ENCODE results near the gene NFASC. TPM values are rescaled to one million over a fixed set of nuclear protein-coding genes. Genes with fewer than 3 reads are reported as not detected.

Gene NFASC
- total and polyA plus RNA-seq, 4 donors, result 4.3 to 92.7 (median 32.8) TPM

- ATAC-seq (ENCODE audit: low FRiP score) (no peak), DNase-seq (no peak)
- no peak overlapping the region for H3K27ac ChIP-seq (ENCODE audit: low read depth in 1 of 2, low read length in 2 of 2)
- WGBS, 2 donors, result 83 to 84% methylated on average over 5 of the region's 5 CpGs
- no peaks in the 10 kb centered on the region for H3K27me3 ChIP-seq (ENCODE audit: control insufficient read depth in 1 of 2, insufficient read depth in 2 of 2, low read length in 1 of 2)
- intact Hi-C loops (cut with DNase I), result no loop called here
- no peaks in the 10 kb centered on the region for H3K36me3 ChIP-seq (ENCODE audit: control insufficient read depth in 1 of 2, insufficient read depth in 2 of 2, low read length in 1 of 2)
- H3K9me3 ChIP-seq (ENCODE audit: control insufficient read depth, low read length), result no peaks in the 10 kb centered on the region
- no peaks in the 10 kb centered on the region for H3K4me1 ChIP-seq (ENCODE audit: control insufficient read depth in 1 of 2, insufficient read depth in 2 of 2, low read length in 2 of 2)
- H3K4me3 ChIP-seq (ENCODE audit: low read length in 2 of 2), result no peak overlapping the region
Observed at GRCh38 chr1:204866051-204866596, 4.5 kb upstream of the NFASC start.

DNA sequence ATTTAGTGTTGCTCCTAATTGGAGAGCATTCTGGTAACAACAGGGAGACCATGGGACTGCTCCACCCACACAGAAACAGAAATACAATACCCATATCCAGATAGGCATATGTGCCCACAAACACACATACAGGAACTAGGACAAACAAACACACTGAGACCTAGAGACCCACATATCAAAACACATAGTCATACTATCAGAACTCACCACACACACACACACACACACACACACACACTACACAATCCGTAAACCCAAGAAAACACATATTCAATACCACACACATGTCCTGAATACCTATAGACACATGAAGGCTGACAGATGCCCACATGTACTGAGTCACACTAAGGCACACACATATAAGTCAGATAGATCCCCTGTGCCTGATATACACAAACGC, 3.5 kb upstream of the NFASC start:
- ATAC-seq (ENCODE audit: low FRiP score), result no peak
- no peak for DNase-seq
- H3K4me3 ChIP-seq (ENCODE audit: low read length in 2 of 2), result no peak overlapping the region
- 88 to 90% methylated on average over 2 of the region's 2 CpGs for WGBS, 2 donors
- no peak overlapping the region for H3K27ac ChIP-seq (ENCODE audit: low read depth in 1 of 2, low read length in 2 of 2)
- no peaks in the 10 kb centered on the region for H3K36me3 ChIP-seq (ENCODE audit: control insufficient read depth in 1 of 2, insufficient read depth in 2 of 2, low read length in 1 of 2)
- H3K27me3 ChIP-seq (ENCODE audit: control insufficient read depth in 1 of 2, insufficient read depth in 2 of 2, low read length in 1 of 2), result no peaks in the 10 kb centered on the region
- no peaks in the 10 kb centered on the region for H3K9me3 ChIP-seq (ENCODE audit: control insufficient read depth, low read length)
- intact Hi-C loops (cut with DNase I), result no loop called here
- no peaks in the 10 kb centered on the region for H3K4me1 ChIP-seq (ENCODE audit: control insufficient read depth in 1 of 2, insufficient read depth in 2 of 2, low read length in 2 of 2)

- DNase-seq (no peak), ATAC-seq (ENCODE audit: low FRiP score) (no peak)
- no peaks in the 10 kb centered on the region for H3K36me3 ChIP-seq (ENCODE audit: control insufficient read depth in 1 of 2, insufficient read depth in 2 of 2, low read length in 1 of 2)
- no peaks in the 10 kb centered on the region for H3K4me1 ChIP-seq (ENCODE audit: control insufficient read depth in 1 of 2, insufficient read depth in 2 of 2, low read length in 2 of 2)
- no peak overlapping the region for H3K27ac ChIP-seq (ENCODE audit: low read depth in 1 of 2, low read length in 2 of 2)
- no peak overlapping the region for H3K4me3 ChIP-seq (ENCODE audit: low read length in 2 of 2)
- intact Hi-C loops (cut with DNase I), result no loop called here
- 69 to 71% methylated on average over 10 of the region's 10 CpGs for WGBS, 2 donors
- H3K27me3 ChIP-seq (ENCODE audit: control insufficient read depth in 1 of 2, insufficient read depth in 2 of 2, low read length in 1 of 2), result no peaks in the 10 kb centered on the region
- no peaks in the 10 kb centered on the region for H3K9me3 ChIP-seq (ENCODE audit: control insufficient read depth, low read length)
Observed at GRCh38 chr1:204867666-204868339, 2.9 kb upstream of the NFASC start.

DNA sequence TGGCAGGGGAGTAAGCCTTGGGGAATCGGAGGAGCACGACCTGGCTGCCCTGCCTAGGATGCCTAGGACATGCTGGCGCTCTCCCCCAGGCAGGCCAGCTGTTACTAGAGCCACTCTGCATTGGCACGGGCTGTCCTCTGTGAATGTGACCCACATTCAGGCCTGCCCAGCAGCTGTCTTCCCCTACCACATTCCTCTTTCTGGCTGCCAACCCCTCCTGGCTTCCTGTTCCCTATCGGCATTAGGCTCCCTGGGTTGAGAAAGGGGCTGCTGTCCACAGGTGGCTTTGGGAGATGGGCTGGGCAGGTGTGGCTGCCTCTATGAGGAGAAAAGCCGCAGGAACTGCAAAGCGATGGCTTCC, 2.3 kb upstream of the NFASC start:
- no peaks in the 10 kb centered on the region for H3K27me3 ChIP-seq (ENCODE audit: control insufficient read depth in 1 of 2, insufficient read depth in 2 of 2, low read length in 1 of 2)
- H3K9me3 ChIP-seq (ENCODE audit: control insufficient read depth, low read length), result no peaks in the 10 kb centered on the region
- no peaks in the 10 kb centered on the region for H3K4me1 ChIP-seq (ENCODE audit: control insufficient read depth in 1 of 2, insufficient read depth in 2 of 2, low read length in 2 of 2)
- no peak for DNase-seq
- H3K27ac ChIP-seq (ENCODE audit: low read depth in 1 of 2, low read length in 2 of 2), result no peak overlapping the region
- intact Hi-C loops (cut with DNase I), result no loop called here
- H3K36me3 ChIP-seq (ENCODE audit: control insufficient read depth in 1 of 2, insufficient read depth in 2 of 2, low read length in 1 of 2), result no peaks in the 10 kb centered on the region
- WGBS, 2 donors, result 68 to 79% methylated on average over 7 of the region's 7 CpGs
- no peak for ATAC-seq (ENCODE audit: low FRiP score)
- no peak overlapping the region for H3K4me3 ChIP-seq (ENCODE audit: low read length in 2 of 2)

GRCh38 chr1:204869097-204869496, 1.6 kb upstream of the NFASC start:
- H3K27me3 ChIP-seq (ENCODE audit: control insufficient read depth in 1 of 2, insufficient read depth in 2 of 2, low read length in 1 of 2), result no peaks in the 10 kb centered on the region
- DNase-seq, result no peak
- H3K4me1 ChIP-seq (ENCODE audit: control insufficient read depth in 1 of 2, insufficient read depth in 2 of 2, low read length in 2 of 2), result no peaks in the 10 kb centered on the region
- H3K4me3 ChIP-seq (ENCODE audit: low read length in 2 of 2), result no peak overlapping the region
- ATAC-seq (ENCODE audit: low FRiP score), result no peak
- no peaks in the 10 kb centered on the region for H3K9me3 ChIP-seq (ENCODE audit: control insufficient read depth, low read length)
- no peak overlapping the region for H3K27ac ChIP-seq (ENCODE audit: low read depth in 1 of 2, low read length in 2 of 2)
- WGBS, 2 donors, result 72 to 75% methylated on average over 3 of the region's 3 CpGs
- intact Hi-C loops (cut with DNase I), result no loop called here
- H3K36me3 ChIP-seq (ENCODE audit: control insufficient read depth in 1 of 2, insufficient read depth in 2 of 2, low read length in 1 of 2), result no peaks in the 10 kb centered on the region

DNA sequence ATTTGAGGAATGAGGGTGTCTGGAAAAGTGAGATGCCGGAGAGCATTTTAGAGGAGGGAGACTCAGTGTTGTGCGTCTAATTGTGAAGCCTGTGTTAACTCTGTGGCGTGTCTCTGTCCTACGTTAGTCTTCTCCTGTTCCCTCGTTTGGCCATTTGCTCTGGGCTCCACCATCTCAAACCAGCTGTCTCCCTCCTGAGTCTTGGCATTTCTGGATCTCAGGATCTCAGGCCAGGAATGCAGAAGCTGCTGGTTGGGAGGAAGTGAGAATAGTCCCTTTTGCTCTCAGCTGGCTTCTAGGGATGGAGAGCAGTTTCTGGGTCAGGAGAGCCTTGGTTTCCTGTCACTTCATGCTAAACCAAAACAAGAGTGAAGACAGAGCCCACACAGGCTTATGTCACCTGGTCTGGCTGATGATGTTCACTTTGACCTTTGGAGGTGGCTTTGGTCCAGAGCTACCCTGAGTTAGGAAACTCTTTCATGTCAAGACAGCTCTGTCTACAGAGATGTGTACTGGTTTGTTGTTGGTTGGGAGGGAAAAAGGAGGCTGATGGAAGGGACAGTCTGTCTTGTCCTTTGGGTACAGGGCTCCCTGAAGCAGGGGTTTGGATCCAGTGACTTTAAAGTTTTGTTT, 859 bp downstream of the NFASC start:
- Histone ChIP-seq H3K36me3 (ENCODE audit: control insufficient read depth in 1 of 2, insufficient read depth in 2 of 2, low read length in 1 of 2) (no peaks in the 10 kb centered on the region), H3K4me3 (ENCODE audit: low read length in 2 of 2) (no peak overlapping the region), H3K27ac (ENCODE audit: low read depth in 1 of 2, low read length in 2 of 2) (no peak overlapping the region), H3K27me3 (ENCODE audit: control insufficient read depth in 1 of 2, insufficient read depth in 2 of 2, low read length in 1 of 2) (no peaks in the 10 kb centered on the region), H3K9me3 (ENCODE audit: control insufficient read depth, low read length) (no peaks in the 10 kb centered on the region), H3K4me1 (ENCODE audit: control insufficient read depth in 1 of 2, insufficient read depth in 2 of 2, low read length in 2 of 2) (no peaks in the 10 kb centered on the region)
- 78 to 80% methylated on average over 5 of the region's 5 CpGs for WGBS, 2 donors
- intact Hi-C loops (cut with DNase I), result no loop called here
- DNase-seq (no peak), ATAC-seq (ENCODE audit: low FRiP score) (no peak)

DNA sequence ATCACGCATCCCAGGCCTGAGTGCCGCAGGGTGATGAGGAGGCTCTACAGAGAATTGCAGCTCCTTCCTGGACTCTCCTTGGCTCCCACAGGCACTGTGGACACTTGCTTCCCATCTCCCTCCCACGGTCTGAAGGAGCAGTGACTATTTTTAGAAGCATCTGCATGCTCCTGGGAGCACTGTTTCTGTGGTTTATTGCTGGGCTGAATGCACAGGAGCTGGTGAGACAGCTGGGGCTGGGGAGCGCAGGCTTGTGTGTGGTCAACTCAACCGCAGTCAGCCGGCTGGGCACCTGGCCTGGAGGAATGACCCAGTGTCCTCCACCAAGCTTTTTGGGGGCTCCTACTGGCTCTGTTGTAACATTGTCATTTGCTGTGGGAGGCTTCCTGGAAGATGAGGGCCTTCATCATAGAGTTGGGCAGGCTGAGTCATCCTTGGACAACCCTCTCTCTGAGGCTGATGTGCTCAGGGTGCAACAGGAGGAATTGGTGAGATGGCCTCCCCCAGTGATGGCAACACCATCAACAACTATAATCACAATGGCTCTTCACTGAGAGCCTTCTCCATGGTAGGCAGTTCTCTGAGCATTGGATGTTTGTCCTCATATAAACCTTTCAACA, 1.7 kb downstream of the NFASC start:
- no peaks in the 10 kb centered on the region for H3K4me1 ChIP-seq (ENCODE audit: control insufficient read depth in 1 of 2, insufficient read depth in 2 of 2, low read length in 2 of 2)

GRCh38 chr1:204873176-204873575, 2.5 kb downstream of the NFASC start:
- H3K27ac ChIP-seq (ENCODE audit: low read depth in 1 of 2, low read length in 2 of 2), result no peak overlapping the region
- DNase-seq, result no peak

More for the DNA sequence above, 1.7 kb downstream of the NFASC start:
- H3K36me3 ChIP-seq (ENCODE audit: control insufficient read depth in 1 of 2, insufficient read depth in 2 of 2, low read length in 1 of 2), result no peaks in the 10 kb centered on the region
- no peak overlapping the region for H3K4me3 ChIP-seq (ENCODE audit: low read length in 2 of 2)
- no peaks in the 10 kb centered on the region for H3K9me3 ChIP-seq (ENCODE audit: control insufficient read depth, low read length)
- WGBS, 2 donors, result 76 to 78% methylated on average over 6 of the region's 6 CpGs
- no peaks in the 10 kb centered on the region for H3K27me3 ChIP-seq (ENCODE audit: control insufficient read depth in 1 of 2, insufficient read depth in 2 of 2, low read length in 1 of 2)
- intact Hi-C loops (cut with DNase I), result no loop called here
- H3K27ac ChIP-seq (ENCODE audit: low read depth in 1 of 2, low read length in 2 of 2), result no peak overlapping the region
- DNase-seq, result no peak
- ATAC-seq (ENCODE audit: low FRiP score), result no peak

GRCh38 chr1:204873714-204874113, 3.1 kb downstream of the NFASC start:
- ATAC-seq (ENCODE audit: low FRiP score) (no peak), DNase-seq (no peak)
- H3K4me3 ChIP-seq (ENCODE audit: low read length in 2 of 2), result no peak overlapping the region
- no peak overlapping the region for H3K27ac ChIP-seq (ENCODE audit: low read depth in 1 of 2, low read length in 2 of 2)
- no peaks in the 10 kb centered on the region for H3K36me3 ChIP-seq (ENCODE audit: control insufficient read depth in 1 of 2, insufficient read depth in 2 of 2, low read length in 1 of 2)
- H3K27me3 ChIP-seq (ENCODE audit: control insufficient read depth in 1 of 2, insufficient read depth in 2 of 2, low read length in 1 of 2), result no peaks in the 10 kb centered on the region
- intact Hi-C loops (cut with DNase I), result no loop called here
- WGBS, 2 donors, result 88 to 97% methylated on average over 2 of the region's 2 CpGs
- no peaks in the 10 kb centered on the region for H3K4me1 ChIP-seq (ENCODE audit: control insufficient read depth in 1 of 2, insufficient read depth in 2 of 2, low read length in 2 of 2)
- H3K9me3 ChIP-seq (ENCODE audit: control insufficient read depth, low read length), result no peaks in the 10 kb centered on the region

More at GRCh38 chr1:204873176-204873575, 2.5 kb downstream of the NFASC start:
- no peak overlapping the region for H3K4me3 ChIP-seq (ENCODE audit: low read length in 2 of 2)
- no peaks in the 10 kb centered on the region for H3K27me3 ChIP-seq (ENCODE audit: control insufficient read depth in 1 of 2, insufficient read depth in 2 of 2, low read length in 1 of 2)
- intact Hi-C loops (cut with DNase I), result no loop called here
- H3K36me3 ChIP-seq (ENCODE audit: control insufficient read depth in 1 of 2, insufficient read depth in 2 of 2, low read length in 1 of 2), result no peaks in the 10 kb centered on the region
- ATAC-seq (ENCODE audit: low FRiP score), result no peak
- no peaks in the 10 kb centered on the region for H3K4me1 ChIP-seq (ENCODE audit: control insufficient read depth in 1 of 2, insufficient read depth in 2 of 2, low read length in 2 of 2)
- no peaks in the 10 kb centered on the region for H3K9me3 ChIP-seq (ENCODE audit: control insufficient read depth, low read length)
- 77 to 90% methylated on average over 2 of the region's 2 CpGs for WGBS, 2 donors

All from aorta (tissue), 5 donors.